ENCODE results near the gene ACOXL.
"Not testable (repeated sequence)": the region's sequence is repeated elsewhere in the genome, so short reads cannot be mapped to it uniquely, and the experiment has no call there.

ACOXL gene

DNA sequence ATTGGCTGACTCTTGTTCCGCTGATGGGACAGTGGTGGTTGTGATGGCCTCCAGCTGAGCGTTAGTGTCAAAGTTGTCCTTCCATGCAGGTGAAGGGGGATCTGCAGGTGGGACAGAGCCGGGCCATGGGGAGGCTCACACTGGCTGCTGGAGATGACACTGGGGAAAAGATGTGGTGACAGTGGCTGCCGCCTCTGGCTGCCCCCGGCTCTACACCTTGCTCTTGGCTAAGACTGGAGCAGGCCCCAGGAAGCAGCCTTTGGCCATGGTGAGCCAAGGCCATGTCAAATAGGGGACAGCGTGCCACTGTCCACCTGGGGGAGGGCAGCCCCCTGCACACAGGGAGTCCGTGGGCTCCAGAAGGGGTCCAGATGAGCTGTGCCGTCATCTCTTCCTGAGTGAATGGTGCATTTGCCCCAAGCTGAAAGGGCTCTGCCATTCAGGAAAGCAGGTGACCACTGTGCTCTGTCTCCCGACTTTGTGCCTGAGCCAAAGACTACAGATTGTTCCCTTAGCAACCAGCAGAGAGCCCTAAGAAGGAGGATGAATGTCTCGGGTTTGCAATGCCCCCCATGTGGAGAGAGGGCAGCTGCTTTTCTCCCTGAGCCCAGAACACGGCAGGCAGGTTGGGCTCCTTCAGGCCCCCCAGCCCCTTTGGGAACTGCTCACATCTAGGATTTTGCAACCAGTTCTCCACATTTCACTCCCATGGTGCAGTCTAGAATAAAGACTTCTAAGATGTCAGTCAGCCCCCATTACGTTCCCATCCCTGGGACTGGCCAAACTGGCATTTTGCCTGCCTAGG is 309.2 kb downstream of the ACOXL start:
- no peaks in the 10 kb centered on the region for H3K4me1 ChIP-seq
- H3K36me3 ChIP-seq: no peaks in the 10 kb centered on the region
- no peaks in the 10 kb centered on the region for H3K27me3 ChIP-seq
- DNase-seq: no peak
- no peaks in the 10 kb centered on the region for H3K9me3 ChIP-seq
- H3K4me3 ChIP-seq (ENCODE audit: low read depth, low read length): no peak overlapping the region
- TF ChIP-seq, protein P1, sequence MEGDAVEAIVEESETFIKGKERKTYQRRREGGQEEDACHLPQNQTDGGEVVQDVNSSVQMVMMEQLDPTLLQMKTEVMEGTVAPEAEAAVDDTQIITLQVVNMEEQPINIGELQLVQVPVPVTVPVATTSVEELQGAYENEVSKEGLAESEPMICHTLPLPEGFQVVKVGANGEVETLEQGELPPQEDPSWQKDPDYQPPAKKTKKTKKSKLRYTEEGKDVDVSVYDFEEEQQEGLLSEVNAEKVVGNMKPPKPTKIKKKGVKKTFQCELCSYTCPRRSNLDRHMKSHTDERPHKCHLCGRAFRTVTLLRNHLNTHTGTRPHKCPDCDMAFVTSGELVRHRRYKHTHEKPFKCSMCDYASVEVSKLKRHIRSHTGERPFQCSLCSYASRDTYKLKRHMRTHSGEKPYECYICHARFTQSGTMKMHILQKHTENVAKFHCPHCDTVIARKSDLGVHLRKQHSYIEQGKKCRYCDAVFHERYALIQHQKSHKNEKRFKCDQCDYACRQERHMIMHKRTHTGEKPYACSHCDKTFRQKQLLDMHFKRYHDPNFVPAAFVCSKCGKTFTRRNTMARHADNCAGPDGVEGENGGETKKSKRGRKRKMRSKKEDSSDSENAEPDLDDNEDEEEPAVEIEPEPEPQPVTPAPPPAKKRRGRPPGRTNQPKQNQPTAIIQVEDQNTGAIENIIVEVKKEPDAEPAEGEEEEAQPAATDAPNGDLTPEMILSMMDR (IDR thresholded peaks at IDR 0.05; ENCODE audit: low read depth, low read length): no peak

DNA sequence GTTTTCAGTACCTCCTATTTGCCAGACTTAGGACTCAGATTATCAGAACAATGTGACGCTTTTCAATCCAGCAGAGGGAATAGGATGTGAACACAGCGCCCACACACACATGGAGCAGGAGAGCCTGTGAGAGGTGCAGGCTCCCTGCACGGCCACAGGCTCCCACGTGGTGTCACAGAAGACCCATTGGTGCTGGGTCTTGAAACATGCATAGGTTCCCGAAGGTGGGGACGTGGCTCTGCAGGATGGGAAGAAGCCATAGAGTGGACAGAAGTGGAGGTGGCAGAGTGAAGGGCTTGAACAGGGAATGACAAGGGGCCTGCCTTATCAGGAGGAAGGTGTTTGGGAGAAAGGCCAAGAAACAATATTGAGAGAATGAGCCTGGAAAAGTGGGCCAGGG is 309.9 kb downstream of the ACOXL start:
- Histone ChIP-seq H3K27me3 (no peaks in the 10 kb centered on the region), H3K4me1 (no peaks in the 10 kb centered on the region), H3K36me3 (no peaks in the 10 kb centered on the region), H3K9me3 (no peaks in the 10 kb centered on the region), H3K4me3 (ENCODE audit: low read depth, low read length) (no peak overlapping the region)
- DNase-seq: no peak
- TF ChIP-seq, protein P1 (IDR thresholded peaks at IDR 0.05; ENCODE audit: low read depth, low read length): no peak

DNA sequence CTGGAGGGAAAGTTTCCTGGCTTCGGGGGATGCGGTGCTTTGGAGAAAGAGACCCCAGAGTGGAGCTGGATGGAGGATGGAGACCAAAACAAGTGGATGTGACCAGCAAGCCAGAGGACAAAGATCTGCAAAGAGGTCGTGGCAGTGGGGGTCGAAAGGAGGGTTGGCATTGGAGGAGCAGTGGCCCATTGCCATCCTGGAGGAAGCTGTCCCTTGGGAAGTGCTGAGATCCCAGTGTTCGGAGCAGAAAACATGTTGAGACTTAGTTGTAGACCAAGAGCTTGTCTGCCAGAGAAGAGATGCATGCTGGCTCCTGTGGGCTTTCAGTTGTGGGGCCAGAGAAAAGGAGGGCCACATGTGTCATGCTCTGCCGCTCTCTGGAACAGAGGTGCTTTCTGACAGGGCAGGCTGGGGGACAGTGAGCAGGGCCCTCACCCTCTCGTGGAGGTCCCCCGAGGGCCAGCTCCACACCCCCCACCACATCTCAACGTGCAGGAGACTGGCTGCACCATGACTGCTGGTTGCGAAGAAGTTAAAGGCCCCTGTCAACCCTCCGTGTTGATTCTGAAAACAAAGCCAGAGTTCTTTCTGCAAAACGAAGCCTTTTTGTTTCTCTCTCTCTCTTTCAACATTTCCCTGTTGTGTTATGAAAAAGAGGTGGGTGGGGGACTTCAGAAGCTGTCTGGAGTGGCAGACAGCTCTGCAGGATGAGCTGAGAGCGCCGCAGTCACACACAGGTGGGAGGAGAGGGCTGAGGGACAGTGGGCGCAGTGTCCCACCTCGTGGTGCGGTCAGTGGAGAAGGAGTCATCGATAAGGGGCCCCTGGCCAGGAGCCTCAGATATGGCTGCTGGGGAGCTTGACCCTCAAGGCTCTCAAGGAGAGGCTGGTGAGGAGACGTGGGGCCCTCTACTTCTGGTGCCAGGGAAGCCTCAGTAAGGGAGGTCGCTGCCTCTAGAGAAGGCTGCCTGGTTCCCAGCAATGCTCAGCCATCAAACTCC is 310.7 kb downstream of the ACOXL start:
- H3K27me3 ChIP-seq: no peaks in the 10 kb centered on the region
- DNase-seq: no peak
- H3K36me3 ChIP-seq: no peaks in the 10 kb centered on the region
- no peak overlapping the region for H3K4me3 ChIP-seq (ENCODE audit: low read depth, low read length)
- H3K4me1 ChIP-seq: no peaks in the 10 kb centered on the region
- TF ChIP-seq, protein P1 (IDR thresholded peaks at IDR 0.05; ENCODE audit: low read depth, low read length): no peak
- no peaks in the 10 kb centered on the region for H3K9me3 ChIP-seq

DNA sequence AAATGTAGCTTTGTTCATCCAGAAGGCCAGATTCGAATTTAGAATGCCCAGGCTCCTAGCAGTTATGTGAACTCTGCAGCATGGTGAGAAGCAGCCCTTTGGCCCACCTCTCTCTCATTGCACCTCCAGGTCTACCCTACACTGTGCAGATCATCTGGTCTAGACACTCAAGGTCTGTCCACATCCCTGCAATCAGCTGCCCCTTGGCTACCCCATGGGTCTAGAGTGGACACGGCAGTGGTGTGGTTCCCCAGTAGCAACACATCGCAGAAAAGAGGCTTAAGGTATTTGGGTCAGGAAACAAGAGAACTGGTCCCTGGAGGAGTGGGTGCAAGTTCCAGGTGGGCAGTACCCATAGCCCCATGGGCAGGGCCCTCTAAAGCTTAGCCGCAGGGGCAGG is 311.7 kb downstream of the ACOXL start:
- Histone ChIP-seq H3K36me3 (no peaks in the 10 kb centered on the region), H3K9me3 (no peaks in the 10 kb centered on the region), H3K4me3 (ENCODE audit: low read depth, low read length) (no peak overlapping the region), H3K4me1 (no peaks in the 10 kb centered on the region), H3K27me3 (no peaks in the 10 kb centered on the region)
- no peak for DNase-seq
- TF ChIP-seq, protein P1 (IDR thresholded peaks at IDR 0.05; ENCODE audit: low read depth, low read length): no peak

DNA sequence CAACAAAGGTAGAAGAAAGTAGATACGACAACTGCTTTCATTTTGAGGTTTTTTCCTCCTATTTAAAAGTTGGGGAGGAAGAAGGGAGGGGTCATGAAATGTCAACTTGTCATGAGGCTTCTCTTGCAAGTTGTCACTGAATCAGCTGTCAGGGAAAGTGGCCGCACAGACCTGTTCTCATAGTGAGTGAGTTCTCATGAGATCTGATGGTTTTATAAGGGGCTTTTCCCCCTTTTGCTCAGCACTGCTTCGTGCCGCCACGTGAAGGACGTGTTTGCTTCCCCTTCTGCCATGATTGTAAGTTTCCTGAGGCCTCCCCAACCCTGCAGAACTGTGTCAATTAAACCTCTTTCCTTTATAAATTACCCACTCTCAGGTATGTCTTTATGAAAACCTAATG is 312.9 kb downstream of the ACOXL start:
- not testable (repeated sequence) for H3K9me3 ChIP-seq; DNase-seq; H3K4me3 ChIP-seq (ENCODE audit: low read depth, low read length); H3K27me3 ChIP-seq; H3K4me1 ChIP-seq; H3K36me3 ChIP-seq

DNA sequence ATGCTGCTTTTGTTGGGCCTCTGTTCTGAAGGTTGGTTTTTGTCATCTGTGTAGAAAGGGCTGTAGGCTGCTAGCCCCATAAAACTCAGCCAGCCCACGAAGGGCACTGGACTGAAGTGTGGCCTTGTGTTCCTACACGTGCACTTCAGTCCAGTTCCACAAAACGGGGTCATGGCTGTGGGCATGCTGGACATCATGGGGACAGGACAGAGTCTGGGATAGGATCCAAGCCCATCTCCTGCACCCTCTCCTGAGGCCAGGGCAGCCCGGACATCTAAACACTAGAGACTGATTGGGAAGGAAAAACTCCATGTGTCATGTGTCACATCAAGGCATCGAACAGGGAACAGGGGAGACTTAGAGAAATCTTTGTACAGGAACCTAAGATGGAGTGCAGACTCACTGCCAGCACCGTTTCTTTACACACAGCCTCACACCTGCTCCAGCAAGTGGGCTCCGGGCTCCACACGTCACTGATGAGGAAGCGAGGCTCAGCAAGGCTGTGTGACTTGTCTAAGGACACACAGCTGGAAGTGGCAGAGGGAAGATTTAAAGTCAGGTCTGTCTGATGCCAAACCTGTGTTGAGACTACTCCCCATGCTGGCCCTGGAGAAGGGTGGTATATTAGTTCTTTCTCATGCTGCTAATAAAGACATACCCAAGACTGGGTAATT is 313.5 kb downstream of the ACOXL start:
- H3K4me1 ChIP-seq: no peaks in the 10 kb centered on the region

More for the DNA sequence above, 313.5 kb downstream of the ACOXL start:
- Histone ChIP-seq H3K27me3 (no peaks in the 10 kb centered on the region), H3K4me3 (ENCODE audit: low read depth, low read length) (no peak overlapping the region), H3K36me3 (no peaks in the 10 kb centered on the region), H3K9me3 (no peaks in the 10 kb centered on the region)
- DNase-seq: no peak
- TF ChIP-seq, protein P1 (IDR thresholded peaks at IDR 0.05; ENCODE audit: low read depth, low read length): no peak
